IMR-90 (cell line): Measurements from ENCODE around the gene IFIT1.
"Not testable (repeated sequence)": the region's sequence is repeated elsewhere in the genome, so short reads cannot be mapped to it uniquely, and the experiment has no call there.

Experiments used
- CTCF ChIP-seq: conservative IDR thresholded peaks from 2 replicates; pipeline ENCODE4 v1.5.1; 2012; ENCODE audit warnings: mild to moderate bottlenecking, low read depth, low read length, improper control_type of control experiment
- MXI1 ChIP-seq: IDR thresholded peaks from 2 replicates; pipeline ENCODE4 v1.6.1; 2012; ENCODE audit warnings: low read depth, mild to moderate bottlenecking, low read length, moderate library complexity, borderline replicate concordance
- POLR2A ChIP-seq: IDR thresholded peaks from 2 replicates; pipeline ENCODE4 v1.6.1; 2012; ENCODE audit warnings: mild to moderate bottlenecking, low read depth, low read length
- RAD21 ChIP-seq: IDR thresholded peaks from 2 replicates; pipeline ENCODE4 v1.6.1; 2012; ENCODE audit warnings: low read length, improper control_type of control experiment
- RFX5 ChIP-seq: IDR thresholded peaks from 2 replicates; pipeline ENCODE4 v1.8.0; 2012; ENCODE audit warnings: low read depth, mild to moderate bottlenecking, low read length, moderate library complexity
- USF2 ChIP-seq: fragments of 150-350 bp; IDR thresholded peaks from 2 replicates; pipeline ENCODE4 v1.6.1; 2017; ENCODE audit warnings: mild to moderate bottlenecking, antibody characterized with exemption, low read length, low read depth

- TF ChIP-seq POLR2A, RAD21, CTCF, MXI1, RFX5, USF2: not testable (repeated sequence)
Measured at GRCh38 chr10:89350631-89351315, 41.6 kb upstream of the IFIT1 start.
